ENCODE results near the gene LRRC7. TPM values are rescaled to one million over a fixed set of nuclear protein-coding genes. Genes with fewer than 3 reads are reported as not detected.

Gene LRRC7
- total and polyA plus RNA-seq, 4 donors = 6.1 TPM; not detected in 3

DNA sequence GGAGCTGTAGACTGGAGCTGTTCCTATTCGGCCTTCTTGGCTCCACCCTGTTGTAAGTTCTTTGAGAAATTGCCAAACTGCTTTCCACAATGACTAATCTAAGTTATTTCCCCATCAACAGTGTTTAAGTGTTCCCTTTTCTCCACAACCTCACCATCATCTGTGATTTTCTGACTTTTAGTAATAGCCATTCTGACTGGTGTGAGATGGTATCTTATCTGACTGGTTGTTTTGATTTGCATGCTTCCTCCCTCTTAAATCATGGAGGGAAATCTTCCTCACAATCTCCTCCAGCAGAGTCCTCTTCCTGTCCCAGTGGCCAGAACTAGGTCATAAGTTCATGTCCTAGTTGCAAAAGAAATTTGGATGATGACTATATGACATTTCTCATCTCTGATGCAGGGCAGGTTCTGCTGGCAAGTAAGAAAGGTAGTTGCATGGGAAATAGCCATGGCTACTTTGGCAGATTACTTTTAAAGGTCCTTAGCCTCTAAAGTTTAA lies 343.6 kb downstream of the LRRC7 start:
- H3K9me3 ChIP-seq (ENCODE audit: control insufficient read depth in 4 of 4, insufficient read depth in 3 of 4, low read length in 3 of 4) = no peaks in the 10 kb centered on the region
- WGBS, 2 donors = 6 to 28% methylated on average over 1 of the region's 1 CpG
- DNase-seq (peak in 1 of 3 donors; percentile 29), ATAC-seq (ENCODE audit: insufficient read depth, low FRiP score) (peak; percentile 79)
- H3K4me3 ChIP-seq = no peak overlapping the region
- H3K27me3 ChIP-seq (ENCODE audit: control insufficient read depth in 3 of 3, insufficient read depth in 3 of 3, low read length in 2 of 3) = no peaks in the 10 kb centered on the region
- H3K9ac ChIP-seq (ENCODE audit: insufficient read depth in 1 of 2, low read length in 2 of 2) = no peak overlapping the region
- H3K4me1 ChIP-seq (ENCODE audit: control insufficient read depth in 5 of 5, insufficient read depth in 5 of 5, low read length in 5 of 5) = peaks cover 0 to 31% (median 0%) of the 10 kb centered on the region in 5 donors
- no peak overlapping the region for H3K27ac ChIP-seq (ENCODE audit: low read depth in 1 of 2, low read length in 1 of 2)
- TF ChIP-seq, protein P1, sequence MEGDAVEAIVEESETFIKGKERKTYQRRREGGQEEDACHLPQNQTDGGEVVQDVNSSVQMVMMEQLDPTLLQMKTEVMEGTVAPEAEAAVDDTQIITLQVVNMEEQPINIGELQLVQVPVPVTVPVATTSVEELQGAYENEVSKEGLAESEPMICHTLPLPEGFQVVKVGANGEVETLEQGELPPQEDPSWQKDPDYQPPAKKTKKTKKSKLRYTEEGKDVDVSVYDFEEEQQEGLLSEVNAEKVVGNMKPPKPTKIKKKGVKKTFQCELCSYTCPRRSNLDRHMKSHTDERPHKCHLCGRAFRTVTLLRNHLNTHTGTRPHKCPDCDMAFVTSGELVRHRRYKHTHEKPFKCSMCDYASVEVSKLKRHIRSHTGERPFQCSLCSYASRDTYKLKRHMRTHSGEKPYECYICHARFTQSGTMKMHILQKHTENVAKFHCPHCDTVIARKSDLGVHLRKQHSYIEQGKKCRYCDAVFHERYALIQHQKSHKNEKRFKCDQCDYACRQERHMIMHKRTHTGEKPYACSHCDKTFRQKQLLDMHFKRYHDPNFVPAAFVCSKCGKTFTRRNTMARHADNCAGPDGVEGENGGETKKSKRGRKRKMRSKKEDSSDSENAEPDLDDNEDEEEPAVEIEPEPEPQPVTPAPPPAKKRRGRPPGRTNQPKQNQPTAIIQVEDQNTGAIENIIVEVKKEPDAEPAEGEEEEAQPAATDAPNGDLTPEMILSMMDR (IDR thresholded peaks at IDR 0.05; ENCODE audit: control extremely low read depth, extremely low read depth) = no peak
- no peaks in the 10 kb centered on the region for H3K36me3 ChIP-seq (ENCODE audit: control insufficient read depth in 4 of 4, insufficient read depth in 4 of 4, low read length in 4 of 4)

DNA sequence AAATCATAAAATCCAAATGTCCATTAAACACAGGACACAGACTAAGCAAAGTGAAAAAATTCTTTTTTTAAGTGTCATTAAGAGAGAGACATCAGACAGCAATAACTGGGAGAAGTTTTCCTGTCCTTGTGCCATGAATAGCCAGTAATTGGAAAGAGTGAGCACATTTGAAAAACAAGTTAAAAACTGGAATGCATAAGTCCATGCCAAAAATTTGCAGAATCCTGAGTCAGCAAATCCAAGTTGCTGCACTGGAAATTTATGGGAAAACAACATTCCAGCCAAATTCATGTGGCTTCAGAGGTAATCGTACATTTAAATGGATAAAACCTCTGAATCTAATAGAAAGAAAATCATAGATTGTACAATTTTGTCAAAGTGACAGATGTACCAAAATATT lies 346.3 kb downstream of the LRRC7 start:
- Histone ChIP-seq H3K27me3 (ENCODE audit: control insufficient read depth in 3 of 3, insufficient read depth in 3 of 3, low read length in 2 of 3) (no peaks in the 10 kb centered on the region), H3K9ac (ENCODE audit: insufficient read depth in 1 of 2, low read length in 2 of 2) (no peak overlapping the region), H3K4me3 (no peak overlapping the region), H3K36me3 (ENCODE audit: control insufficient read depth in 4 of 4, insufficient read depth in 4 of 4, low read length in 4 of 4) (no peaks in the 10 kb centered on the region), H3K9me3 (ENCODE audit: control insufficient read depth in 4 of 4, insufficient read depth in 3 of 4, low read length in 3 of 4) (peaks cover 0 to 1% (median 0%) of the 10 kb centered on the region in 4 donors), H3K4me1 (ENCODE audit: control insufficient read depth in 5 of 5, insufficient read depth in 5 of 5, low read length in 5 of 5) (peaks cover 0 to 31% (median 0%) of the 10 kb centered on the region in 5 donors), H3K27ac (ENCODE audit: low read depth in 1 of 2, low read length in 1 of 2) (no peak overlapping the region)
- DNase-seq = peak; percentile 67 to 97 (median 97)
- WGBS, 2 donors = 70 to 77% methylated on average over 1 of the region's 1 CpG
- no peak for ATAC-seq (ENCODE audit: insufficient read depth, low FRiP score)
- TF ChIP-seq, protein P1 (IDR thresholded peaks at IDR 0.05; ENCODE audit: control extremely low read depth, extremely low read depth) = no peak

DNA sequence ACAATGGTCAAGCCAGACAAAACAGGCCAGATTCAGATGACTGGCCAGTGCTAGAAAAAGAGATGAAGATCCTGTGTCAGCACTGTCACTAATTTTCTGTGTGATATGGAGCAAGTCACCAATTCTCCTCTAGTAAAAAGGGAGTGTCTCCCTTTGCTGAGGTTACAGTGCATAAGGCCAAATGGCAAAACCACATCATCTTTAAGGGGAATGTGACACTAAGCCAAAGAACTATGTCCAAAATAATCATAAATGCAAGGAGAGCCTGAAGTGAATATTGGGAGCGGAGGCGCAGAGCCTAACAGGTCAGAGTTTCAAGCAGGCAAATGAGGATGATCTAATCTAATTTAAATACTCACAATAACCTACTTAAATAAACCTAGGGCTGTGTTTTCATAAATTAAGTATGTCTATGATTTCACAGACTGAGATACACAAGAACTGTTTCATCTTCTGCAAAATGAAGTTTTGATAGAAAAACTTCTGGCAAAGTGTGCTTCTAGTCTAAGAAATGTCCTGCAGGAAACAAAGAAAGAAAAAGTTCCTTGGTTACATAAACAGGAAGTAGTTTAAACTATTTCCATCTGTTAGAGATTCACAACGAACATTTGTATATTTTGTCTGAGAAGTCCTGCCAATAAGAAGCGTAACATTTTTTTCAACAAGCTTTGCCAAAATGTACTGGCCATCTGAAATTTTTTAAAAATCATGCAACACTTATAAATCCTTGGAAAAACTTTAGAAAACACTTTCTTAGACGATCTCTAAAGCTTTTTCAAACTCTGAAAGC lies 347.4 kb downstream of the LRRC7 start:
- peaks cover 0 to 31% (median 0%) of the 10 kb centered on the region in 5 donors for H3K4me1 ChIP-seq (ENCODE audit: control insufficient read depth in 5 of 5, insufficient read depth in 5 of 5, low read length in 5 of 5)
- H3K27ac ChIP-seq (ENCODE audit: low read depth in 1 of 2, low read length in 1 of 2) = peak overlapping the region in 1 of 2 donors; percentile 1
- ATAC-seq (ENCODE audit: insufficient read depth, low FRiP score) = no peak
- no peaks in the 10 kb centered on the region for H3K36me3 ChIP-seq (ENCODE audit: control insufficient read depth in 4 of 4, insufficient read depth in 4 of 4, low read length in 4 of 4)
- TF ChIP-seq, protein P1 (IDR thresholded peaks at IDR 0.05; ENCODE audit: control extremely low read depth, extremely low read depth) = no peak
- peak; percentile 16 to 90 (median 85) for DNase-seq
- peak overlapping the region in 1 of 2 donors; percentile 13 for H3K9ac ChIP-seq (ENCODE audit: insufficient read depth in 1 of 2, low read length in 2 of 2)
- H3K9me3 ChIP-seq (ENCODE audit: control insufficient read depth in 4 of 4, insufficient read depth in 3 of 4, low read length in 3 of 4) = peaks cover 0 to 5% (median 2%) of the 10 kb centered on the region in 4 donors
- H3K4me3 ChIP-seq = no peak overlapping the region
- H3K27me3 ChIP-seq (ENCODE audit: control insufficient read depth in 3 of 3, insufficient read depth in 3 of 3, low read length in 2 of 3) = no peaks in the 10 kb centered on the region
- 53 to 64% methylated on average over 5 of the region's 5 CpGs for WGBS, 2 donors

All from lung (tissue), 12 donors.